K562 (cell line): ENCODE measurements around the gene PLXDC2. TPM values are rescaled to one million over a fixed set of nuclear protein-coding genes. Genes with fewer than 3 reads are reported as not detected.

Experiments
- ATAC-seq: fragments of 200-7000 bp; cut with Tn5 transposase; 3 replicates; pipeline ENCODE4 v1.9.1; 2020; ENCODE audit warnings: moderate library complexity
- BruUV-seq: library from RNA; stranded (reverse); fragments of 400-500 nt; replicated peaks from 2 replicates; lab custom pipeline; 2021; lab: Mats Ljungman, UMichigan
- CTCF ChIA-PET: fragments of 300-600 bp; formaldehyde crosslinking; extraction: SDS; loops from one replicate; lab custom pipeline; 2021; ENCODE audit warnings: low intra/inter-chr PET ratio; lab: Yijun Ruan, JAX
- POLR2A ChIA-PET: fragments of 300-600, 350-650 bp; sonication (Branson Sonifier 250); formaldehyde crosslinking; extraction: SDS; loops from one replicate; lab custom pipeline; 2021; ENCODE audit warnings: antibody characterized with exemption, inconsistent platforms; lab: Yijun Ruan, JAX
- DNase-seq, 4 experiments: peaks; one replicate each; pipeline versions ENCODE4 v3.0.0 to v3.0.0-alpha.2; 2011 to 2018; ENCODE audit warnings: low spot score in 3 of 4, mixed read lengths in 3 of 4; ENCODE audit errors: extremely low read depth in 1 of 4
- FAIRE-seq: peaks from 2 replicates; lab custom pipeline; 2011; peaks lifted over from hg19 to GRCh38; lab: Jason Lieb, UNC
- H2AFZ ChIP-seq: 2 replicates; pipeline ENCODE4 v1.6.0; 2011; ENCODE audit warnings: low read depth, low read length, control low read depth, inconsistent platforms
- H3K27ac ChIP-seq: fragments of 200-600 bp; 3 replicates; pipeline ENCODE4 v1.8.0; 2011; ENCODE audit warnings: low read depth, mild to moderate bottlenecking, control low read depth, inconsistent platforms, low read length, moderate library complexity, mixed read lengths; ENCODE audit errors: extremely low read depth
- H3K27me3 ChIP-seq, 2 experiments: fragments of 300-600 bp in 1 of 2; 2 replicates in 1 of 2; 3 replicates in 1 of 2; pipeline versions ENCODE4 v1.6.0 to v1.8.0; 2011; ENCODE audit warnings: inconsistent platforms in 2 of 2, low read length in 2 of 2, mild to moderate bottlenecking in 1 of 2, mixed read lengths in 1 of 2, moderate library complexity in 1 of 2; ENCODE audit not compliant: control insufficient read depth in 2 of 2, insufficient read depth in 2 of 2
- H3K36me3 ChIP-seq: fragments of 300-600 bp; 3 replicates; pipeline ENCODE4 v1.8.0; 2011; ENCODE audit warnings: mild to moderate bottlenecking, low read length, inconsistent platforms; ENCODE audit not compliant: control insufficient read depth, insufficient read depth
- H3K4me1 ChIP-seq, 2 experiments: fragments of 200-600 bp in 1 of 2; replicated peaks in 1 of 2; 2 replicates in 1 of 2; 3 replicates in 1 of 2; pipeline versions ENCODE4 v1.5.1 to v1.8.0; 2011; ENCODE audit warnings: inconsistent platforms in 2 of 2, low read length in 2 of 2, mild to moderate bottlenecking in 1 of 2, mixed read lengths in 1 of 2, moderate library complexity in 1 of 2; ENCODE audit not compliant: control insufficient read depth in 2 of 2, insufficient read depth in 2 of 2
- H3K4me2 ChIP-seq: 2 replicates; pipeline ENCODE4 v1.6.1; 2011; ENCODE audit warnings: low read length, control low read depth, inconsistent platforms, mixed read lengths; ENCODE audit not compliant: insufficient read depth
- H3K4me3 ChIP-seq: fragments of 200-600 bp; sonication (generic), shearing (Covaris generic); 2 replicates; pipeline ENCODE4 v1.5.1; 2016; ENCODE audit warnings: control low read depth, inconsistent platforms
- H3K79me2 ChIP-seq: fragments of 200-600 bp; 3 replicates; pipeline ENCODE4 v1.8.0; 2011; ENCODE audit warnings: low read length, inconsistent platforms; ENCODE audit not compliant: control insufficient read depth, insufficient read depth
- H3K9ac ChIP-seq, 2 experiments: 2 replicates each; pipeline versions ENCODE4 v1.6.0 to v1.6.1; 2011; ENCODE audit warnings: low read depth in 2 of 2, low read length in 2 of 2, control low read depth in 1 of 2, inconsistent platforms in 1 of 2, mild to moderate bottlenecking in 1 of 2, mixed read lengths in 1 of 2; ENCODE audit not compliant: insufficient read depth in 1 of 2
- H3K9me1 ChIP-seq: one replicate; pipeline ENCODE4 v1.6.0; 2011; ENCODE audit warnings: inconsistent platforms, mild to moderate bottlenecking, low read length, moderate library complexity; ENCODE audit not compliant: control insufficient read depth, insufficient read depth
- H3K9me3 ChIP-seq: replicated peaks from 2 replicates; pipeline ENCODE4 v1.5.1; 2011; ENCODE audit warnings: low read depth, low read length, inconsistent platforms; ENCODE audit not compliant: control insufficient read depth, insufficient read depth
- H4K20me1 ChIP-seq: replicated peaks from 2 replicates; pipeline ENCODE4 v1.6.1; 2011; ENCODE audit warnings: low read length, inconsistent platforms, mixed read lengths; ENCODE audit not compliant: control insufficient read depth, insufficient read depth
- BRD4 ChIP-seq: fragments of 200-600 bp; sonication (generic); IDR thresholded peaks from 2 replicates; pipeline ENCODE4 v1.6.1; 2017; ENCODE audit warnings: inconsistent platforms
- DIDO1 ChIP-seq: fragments of 450-650 bp; IDR thresholded peaks from 2 replicates; pipeline ENCODE4 v1.6.1; 2016; ENCODE audit warnings: low read depth, missing biosample characterization, missing genetic modification characterization
- ELF4 ChIP-seq: fragments of 450-650 bp; formaldehyde crosslinking; IDR thresholded peaks from 2 replicates; pipeline ENCODE4 v1.4.0; 2022; ENCODE audit warnings: missing genetic modification characterization
- KDM2B ChIP-seq: fragments of 250-450 bp; sonication (Bioruptor Pico); IDR thresholded peaks from 2 replicates; pipeline ENCODE4 v1.8.0; 2021; ENCODE audit warnings: mild to moderate bottlenecking, moderate library complexity
- MAFK ChIP-seq: IDR thresholded peaks from 2 replicates; pipeline ENCODE4 v1.6.1; 2011; ENCODE audit warnings: low read length, improper control_type of control experiment
- MEF2A ChIP-seq: IDR thresholded peaks from 2 replicates; pipeline ENCODE4 v1.6.1; 2011; ENCODE audit warnings: low read depth, mild to moderate bottlenecking, low read length, moderate library complexity; ENCODE audit not compliant: control insufficient read depth
- NR2C1 ChIP-seq, 2 experiments: fragments of 450-650 bp; IDR thresholded peaks; 2 replicates each; pipeline ENCODE4 v1.6.1; 2017; ENCODE audit warnings: mild to moderate bottlenecking in 2 of 2, antibody characterized with exemption in 1 of 2, inconsistent platforms in 1 of 2, missing compliant biosample characterization in 1 of 2, missing genetic modification characterization in 1 of 2
- RAD51 ChIP-seq: fragments of 450-650 bp; IDR thresholded peaks from 2 replicates; pipeline ENCODE4 v1.7.1; 2016; ENCODE audit warnings: low read depth, mild to moderate bottlenecking, borderline replicate concordance
- TRIM28 ChIP-seq: fragments of 450-650 bp; IDR thresholded peaks from 2 replicates; pipeline ENCODE4 v1.6.1; 2017
- ZFP30 ChIP-seq: fragments of 250-450 bp; sonication (Bioruptor Pico); IDR thresholded peaks from 2 replicates; pipeline ENCODE4 v1.8.0; 2022; ENCODE audit warnings: moderate library complexity, mild to moderate bottlenecking, inconsistent platforms, borderline replicate concordance
- ZNF124 ChIP-seq: sonication (generic); formaldehyde crosslinking; IDR thresholded peaks from 2 replicates; pipeline ENCODE4 v1.8.1; 2022; ENCODE audit warnings: missing genetic modification reagents
- ZNF175 ChIP-seq: fragments of 200-800 bp; sonication (Bioruptor generic); IDR thresholded peaks from 2 replicates; pipeline ENCODE4 v1.6.1; 2016; ENCODE audit warnings: low read depth, mild to moderate bottlenecking, missing genetic modification characterization, missing compliant biosample characterization
- ZNF75A ChIP-seq: fragments of 450-650 bp; formaldehyde crosslinking; IDR thresholded peaks from 2 replicates; pipeline ENCODE4 v1.4.0; 2020; ENCODE audit warnings: mild to moderate bottlenecking
- ZNF830 ChIP-seq: fragments of 250-450 bp; sonication (Bioruptor Pico); IDR thresholded peaks from 2 replicates; pipeline ENCODE4 v1.5.0; 2021; ENCODE audit warnings: mild to moderate bottlenecking
- ZSCAN29 ChIP-seq: fragments of 450-650 bp; IDR thresholded peaks from 2 replicates; pipeline ENCODE4 v1.6.1; 2017
- WGBS: fragments of 100-300 bp; shearing (Covaris generic); methylation state at CpG from one replicate; pipeline ENCODE4 v1.1.6; 2016; ENCODE audit warnings: low coverage, mixed read lengths; ENCODE audit not compliant: insufficient coverage; ENCODE audit errors: missing lambda C conversion rate; 5-methylcytosine and 5-hydroxymethylcytosine counted together
- in situ Hi-C: fragments of 300-500 bp; cut with MboI; formaldehyde crosslinking; loops from 4 replicates; pipeline ENCODE4 v1.15.0; 2018; ENCODE audit warnings: inconsistent platforms, mixed read lengths
- intact Hi-C: fragments of 100-400 bp; cut with micrococcal nuclease; formaldehyde crosslinking; loops from 2 replicates; pipeline ENCODE4 v1.14.2; 2022
- polyA plus RNA-seq, 8 experiments: library from polyadenylated mRNA; depleted of rRNA in 4 of 8; stranded (reverse) in 5 of 8; unstranded in 3 of 8; fragments of >200 nt; fragmentation: Nextera tagmentation in 2 of 8; fragmentation: Illumina TruSeq in 1 of 8; extraction: Ambion mirVana in 2 of 8; extraction: Trizol in 1 of 8; gene quantifications; 2 replicates each; pipeline versions ENCODE4 v1.2.1 to v1.2.3, GENCODE V29; 2011 to 2014; ENCODE audit warnings: inconsistent platforms in 1 of 8, missing spikeins in 1 of 8
- total RNA-seq, 7 experiments: library from RNA; depleted of rRNA in 6 of 7; stranded (reverse); fragments of >200 nt in 6 of 7; fragmentation: Illumina TruSeq in 2 of 7; extraction: Trizol in 2 of 7; gene quantifications; 2 replicates each; pipeline versions ENCODE4 v1.2.1 to v1.2.3, GENCODE V29; 2011 to 2021; ENCODE audit warnings: low replicate concordance in 1 of 7
- TF ChIP-seq, protein P1 (sequence below): sonication (generic); formaldehyde crosslinking; IDR thresholded peaks from 2 replicates; pipeline ENCODE4 v1.8.0; 2022; ENCODE audit warnings: missing genetic modification reagents, mild to moderate bottlenecking, borderline replicate concordance
- TF ChIP-seq, protein P2 (sequence below): IDR thresholded peaks from 2 replicates; pipeline ENCODE4 v1.6.1; 2016; ENCODE audit warnings: missing genetic modification characterization, missing compliant biosample characterization
- TF ChIP-seq, protein P3 (sequence below): fragments of 450-650 bp; formaldehyde crosslinking; IDR thresholded peaks from 2 replicates; pipeline ENCODE4 v1.4.0; 2020; ENCODE audit warnings: mild to moderate bottlenecking, moderate library complexity
- TF ChIP-seq, protein P4 (sequence below): fragments of 450-650 bp; formaldehyde crosslinking; IDR thresholded peaks from 2 replicates; pipeline ENCODE4 v1.4.0; 2020; ENCODE audit warnings: mild to moderate bottlenecking

Gene PLXDC2
- total and polyA plus RNA-seq, 9 of the 15 experiments (the other 6 are each of a cell fraction or from before 2014, with no cell fraction given), result 0.01 to 0.33 (median 0.10) TPM; not detected in 3

DNA sequence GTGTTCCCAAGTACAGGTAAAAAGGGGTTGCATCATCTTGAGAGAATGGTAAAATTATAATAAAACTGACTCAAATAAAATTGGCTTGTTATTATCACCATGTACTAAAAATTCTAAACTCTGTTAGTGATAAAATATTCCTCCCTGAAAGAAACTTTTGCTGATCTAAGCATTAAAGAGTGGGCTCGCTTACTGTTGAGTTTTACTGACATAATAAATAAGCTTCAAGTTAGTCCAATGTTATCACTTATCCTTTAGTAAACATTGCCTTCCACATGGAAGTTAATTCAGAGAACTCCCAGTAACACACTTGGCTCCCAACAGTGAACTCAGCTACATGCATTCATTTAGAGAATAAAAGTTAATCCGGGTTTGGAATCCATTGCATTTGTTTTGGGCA is 456.4 kb downstream of the PLXDC2 start:
- intact Hi-C loops (no loop called here), in situ Hi-C loops (no loop called here)
- Histone ChIP-seq H3K4me2 (no peak overlapping the region), H3K27ac (no peak overlapping the region), H3K9me3 (no peaks in the 10 kb centered on the region; the same call in 1 of the 2 replicates), H4K20me1 (no peaks in the 10 kb centered on the region), H3K4me3 (no peak overlapping the region), H3K9ac (no peak overlapping the region), H3K36me3 (no peaks in the 10 kb centered on the region), H3K79me2 (no peaks in the 10 kb centered on the region), H3K4me1 (no peaks in the 10 kb centered on the region), H3K9me1 (no peaks in the 10 kb centered on the region), H3K27me3 (no peaks in the 10 kb centered on the region), H2AFZ (no peak overlapping the region)
- WGBS, result 0% methylated on average over 2 of the region's 2 CpGs
- POLR2A ChIA-PET, result no interaction called here
- no TSS peak for BruUV-seq
- no peak for DNase-seq
- no peak for ATAC-seq
- no peak for FAIRE-seq
- CTCF ChIA-PET, result no interaction called here
- no peak for TF ChIP-seq ZFP30 (CRISPR knock-in tag)
- TF ChIP-seq ZSCAN29, result no peak
- TF ChIP-seq MAFK, result peak; percentile 66; the same call in 1 of the 2 replicates
- TF ChIP-seq, protein P1, sequence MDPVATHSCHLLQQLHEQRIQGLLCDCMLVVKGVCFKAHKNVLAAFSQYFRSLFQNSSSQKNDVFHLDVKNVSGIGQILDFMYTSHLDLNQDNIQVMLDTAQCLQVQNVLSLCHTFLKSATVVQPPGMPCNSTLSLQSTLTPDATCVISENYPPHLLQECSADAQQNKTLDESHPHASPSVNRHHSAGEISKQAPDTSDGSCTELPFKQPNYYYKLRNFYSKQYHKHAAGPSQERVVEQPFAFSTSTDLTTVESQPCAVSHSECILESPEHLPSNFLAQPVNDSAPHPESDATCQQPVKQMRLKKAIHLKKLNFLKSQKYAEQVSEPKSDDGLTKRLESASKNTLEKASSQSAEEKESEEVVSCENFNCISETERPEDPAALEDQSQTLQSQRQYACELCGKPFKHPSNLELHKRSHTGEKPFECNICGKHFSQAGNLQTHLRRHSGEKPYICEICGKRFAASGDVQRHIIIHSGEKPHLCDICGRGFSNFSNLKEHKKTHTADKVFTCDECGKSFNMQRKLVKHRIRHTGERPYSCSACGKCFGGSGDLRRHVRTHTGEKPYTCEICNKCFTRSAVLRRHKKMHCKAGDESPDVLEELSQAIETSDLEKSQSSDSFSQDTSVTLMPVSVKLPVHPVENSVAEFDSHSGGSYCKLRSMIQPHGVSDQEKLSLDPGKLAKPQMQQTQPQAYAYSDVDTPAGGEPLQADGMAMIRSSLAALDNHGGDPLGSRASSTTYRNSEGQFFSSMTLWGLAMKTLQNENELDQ (CRISPR knock-in tag), result no peak
- TF ChIP-seq ZNF175 (CRISPR knock-in tag), result no peak
- TF ChIP-seq MEF2A, result no peak
- TF ChIP-seq ZNF830 (CRISPR knock-in tag), result no peak
- TF ChIP-seq, protein P2, sequence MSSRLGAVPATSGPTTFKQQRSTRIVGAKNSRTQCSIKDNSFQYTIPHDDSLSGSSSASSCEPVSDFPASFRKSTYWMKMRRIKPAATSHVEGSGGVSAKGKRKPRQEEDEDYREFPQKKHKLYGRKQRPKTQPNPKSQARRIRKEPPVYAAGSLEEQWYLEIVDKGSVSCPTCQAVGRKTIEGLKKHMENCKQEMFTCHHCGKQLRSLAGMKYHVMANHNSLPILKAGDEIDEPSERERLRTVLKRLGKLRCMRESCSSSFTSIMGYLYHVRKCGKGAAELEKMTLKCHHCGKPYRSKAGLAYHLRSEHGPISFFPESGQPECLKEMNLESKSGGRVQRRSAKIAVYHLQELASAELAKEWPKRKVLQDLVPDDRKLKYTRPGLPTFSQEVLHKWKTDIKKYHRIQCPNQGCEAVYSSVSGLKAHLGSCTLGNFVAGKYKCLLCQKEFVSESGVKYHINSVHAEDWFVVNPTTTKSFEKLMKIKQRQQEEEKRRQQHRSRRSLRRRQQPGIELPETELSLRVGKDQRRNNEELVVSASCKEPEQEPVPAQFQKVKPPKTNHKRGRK (tag), result no peak
- TF ChIP-seq ZNF124 (CRISPR knock-in tag), result no peak
- TF ChIP-seq ZNF75A (CRISPR knock-in tag), result no peak
- TF ChIP-seq, protein P3, sequence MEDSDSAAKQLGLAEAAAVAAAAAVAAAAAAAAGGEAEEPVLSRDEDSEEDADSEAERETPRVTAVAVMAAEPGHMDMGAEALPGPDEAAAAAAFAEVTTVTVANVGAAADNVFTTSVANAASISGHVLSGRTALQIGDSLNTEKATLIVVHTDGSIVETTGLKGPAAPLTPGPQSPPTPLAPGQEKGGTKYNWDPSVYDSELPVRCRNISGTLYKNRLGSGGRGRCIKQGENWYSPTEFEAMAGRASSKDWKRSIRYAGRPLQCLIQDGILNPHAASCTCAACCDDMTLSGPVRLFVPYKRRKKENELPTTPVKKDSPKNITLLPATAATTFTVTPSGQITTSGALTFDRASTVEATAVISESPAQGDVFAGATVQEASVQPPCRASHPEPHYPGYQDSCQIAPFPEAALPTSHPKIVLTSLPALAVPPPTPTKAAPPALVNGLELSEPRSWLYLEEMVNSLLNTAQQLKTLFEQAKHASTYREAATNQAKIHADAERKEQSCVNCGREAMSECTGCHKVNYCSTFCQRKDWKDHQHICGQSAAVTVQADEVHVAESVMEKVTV (CRISPR knock-in tag), result no peak
- TF ChIP-seq TRIM28, result no peak
- TF ChIP-seq ELF4 (CRISPR knock-in tag), result no peak
- TF ChIP-seq RAD51, result no peak
- no peak for TF ChIP-seq KDM2B
- TF ChIP-seq NR2C1 (IDR thresholded peaks at IDR 0.05), result no peak
- no peak for TF ChIP-seq NR2C1 (tag; IDR thresholded peaks at IDR 0.05)
- TF ChIP-seq DIDO1 (tag), result no peak
- TF ChIP-seq, protein P4, sequence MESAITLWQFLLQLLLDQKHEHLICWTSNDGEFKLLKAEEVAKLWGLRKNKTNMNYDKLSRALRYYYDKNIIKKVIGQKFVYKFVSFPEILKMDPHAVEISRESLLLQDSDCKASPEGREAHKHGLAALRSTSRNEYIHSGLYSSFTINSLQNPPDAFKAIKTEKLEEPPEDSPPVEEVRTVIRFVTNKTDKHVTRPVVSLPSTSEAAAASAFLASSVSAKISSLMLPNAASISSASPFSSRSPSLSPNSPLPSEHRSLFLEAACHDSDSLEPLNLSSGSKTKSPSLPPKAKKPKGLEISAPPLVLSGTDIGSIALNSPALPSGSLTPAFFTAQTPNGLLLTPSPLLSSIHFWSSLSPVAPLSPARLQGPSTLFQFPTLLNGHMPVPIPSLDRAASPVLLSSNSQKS (CRISPR knock-in tag), result no peak
- no peak for TF ChIP-seq BRD4
